ENCODE data around the gene MACROD1.

- TF ChIP-seq CTCF (IDR thresholded peaks at IDR 0.05) (no peak), POLR2A (IDR thresholded peaks at IDR 0.05) (no peak), EP300 (IDR thresholded peaks at IDR 0.05) (no peak)
These were observed 33.6 kb downstream of the MACROD1 start for GRCh38 chr11:64132191-64132771.

All from suprapubic skin (tissue), 3 donors.